Sigmoid colon (tissue), 4 donors: ENCODE measurements around the gene OLFM2.

ENCODE experiments used
- CTCF ChIP-seq, 4 experiments: fragments of 450-650 bp in 3 of 4; fragments of 200-600 bp in 1 of 4; IDR thresholded peaks; one replicate each; pipeline ENCODE4 v1.5.1; 2016 to 2019; ENCODE audit warnings: antibody characterized with exemption in 4 of 4, mild to moderate bottlenecking in 3 of 4, moderate library complexity in 2 of 4
- EP300 ChIP-seq, 4 donors: sonication (generic); formaldehyde crosslinking; IDR thresholded peaks; one replicate each; pipeline ENCODE4 v1.6.1; 2017; ENCODE audit warnings: antibody characterized with exemption in 4 of 4
- POLR2AphosphoS5 ChIP-seq, 4 donors: sonication (generic); formaldehyde crosslinking; IDR thresholded peaks; one replicate each; pipeline ENCODE4 v1.6.1; 2017; ENCODE audit warnings: antibody characterized with exemption in 4 of 4

- TF ChIP-seq CTCF (IDR thresholded peaks at IDR 0.05) = no peak
- no peak for TF ChIP-seq POLR2AphosphoS5 (IDR thresholded peaks at IDR 0.05)
- TF ChIP-seq EP300 (IDR thresholded peaks at IDR 0.05) = no peak
These were observed 51.2 kb downstream of the OLFM2 start for GRCh38 chr19:9885077-9885552.
